Measurements from ENCODE around the gene ARHGAP28. TPM values are rescaled to one million over a fixed set of nuclear protein-coding genes. Genes with fewer than 3 reads are reported as not detected.

ARHGAP28 gene
- polyA plus RNA-seq, 3 donors from 2014 or later = not detected

GRCh38 chr18:6860804-6861448 is 131.4 kb downstream of the ARHGAP28 start:
- H3K4me3 Mint-ChIP-seq = no peak overlapping the region

GRCh38 chr18:6865251-6865650 is 135.7 kb downstream of the ARHGAP28 start:
- no peak overlapping the region for H3K27ac Mint-ChIP-seq
- no peak for DNase-seq
- peaks cover 0 to 2% (median 0%) of the 10 kb centered on the region in 3 donors for H3K27me3 Mint-ChIP-seq (ENCODE audit: low read depth in 3 of 3)
- no peak overlapping the region for H3K4me3 Mint-ChIP-seq
- H3K36me3 Mint-ChIP-seq = no peaks in the 10 kb centered on the region
- no peaks in the 10 kb centered on the region for H3K4me1 Mint-ChIP-seq
- peaks cover 0 to 15% (median 2%) of the 10 kb centered on the region in 6 donors for H3K9me3 Mint-ChIP-seq

More at GRCh38 chr18:6860804-6861448, 131.4 kb downstream of the ARHGAP28 start:
- no peak for DNase-seq
- Mint-ChIP-seq H3K27ac (no peak overlapping the region), H3K36me3 (no peaks in the 10 kb centered on the region), H3K4me1 (no peaks in the 10 kb centered on the region), H3K9me3 (peaks cover 0 to 12% (median under 1%) of the 10 kb centered on the region in 6 donors), H3K27me3 (ENCODE audit: low read depth in 3 of 3) (peaks cover 0 to 2% (median 0%) of the 10 kb centered on the region in 3 donors)

- H3K4me1 Mint-ChIP-seq = no peaks in the 10 kb centered on the region
- H3K36me3 Mint-ChIP-seq = no peaks in the 10 kb centered on the region
- DNase-seq = no peak
- peaks cover 0 to 7% (median under 1%) of the 10 kb centered on the region in 6 donors for H3K9me3 Mint-ChIP-seq
- H3K4me3 Mint-ChIP-seq = no peak overlapping the region
- H3K27me3 Mint-ChIP-seq (ENCODE audit: low read depth in 3 of 3) = peaks cover 0 to under 1% (median 0%) of the 10 kb centered on the region in 3 donors
- no peak overlapping the region for H3K27ac Mint-ChIP-seq
Measured at GRCh38 chr18:6866552-6867085, 137.1 kb downstream of the ARHGAP28 start.

- no peak overlapping the region for H3K4me3 Mint-ChIP-seq
- no peak overlapping the region for H3K27ac Mint-ChIP-seq
- H3K9me3 Mint-ChIP-seq = peaks cover 0 to 7% (median under 1%) of the 10 kb centered on the region in 6 donors
- DNase-seq = no peak
- H3K4me1 Mint-ChIP-seq = no peaks in the 10 kb centered on the region
- no peaks in the 10 kb centered on the region for H3K27me3 Mint-ChIP-seq (ENCODE audit: low read depth in 3 of 3)
- H3K36me3 Mint-ChIP-seq = no peaks in the 10 kb centered on the region
Measured at GRCh38 chr18:6868033-6868432, 138.5 kb downstream of the ARHGAP28 start.

GRCh38 chr18:6871566-6871965 is 142.1 kb downstream of the ARHGAP28 start:
- H3K27ac Mint-ChIP-seq = no peak overlapping the region
- no peaks in the 10 kb centered on the region for H3K27me3 Mint-ChIP-seq (ENCODE audit: low read depth in 3 of 3)
- peaks cover 0 to 3% (median under 1%) of the 10 kb centered on the region in 6 donors for H3K9me3 Mint-ChIP-seq
- DNase-seq = no peak
- no peaks in the 10 kb centered on the region for H3K36me3 Mint-ChIP-seq
- no peaks in the 10 kb centered on the region for H3K4me1 Mint-ChIP-seq
- H3K4me3 Mint-ChIP-seq = no peak overlapping the region

- peaks cover 0 to 3% (median under 1%) of the 10 kb centered on the region in 6 donors for H3K9me3 Mint-ChIP-seq
- H3K27ac Mint-ChIP-seq = no peak overlapping the region
- H3K4me3 Mint-ChIP-seq = no peak overlapping the region
- no peak for DNase-seq
- no peaks in the 10 kb centered on the region for H3K36me3 Mint-ChIP-seq
- no peaks in the 10 kb centered on the region for H3K4me1 Mint-ChIP-seq
- no peaks in the 10 kb centered on the region for H3K27me3 Mint-ChIP-seq (ENCODE audit: low read depth in 3 of 3)
Measured at GRCh38 chr18:6873040-6873751, 143.7 kb downstream of the ARHGAP28 start.

GRCh38 chr18:6874315-6874714 is 144.8 kb downstream of the ARHGAP28 start:
- Mint-ChIP-seq H3K4me1 (no peaks in the 10 kb centered on the region), H3K36me3 (no peaks in the 10 kb centered on the region), H3K27me3 (ENCODE audit: low read depth in 3 of 3) (no peaks in the 10 kb centered on the region), H3K27ac (no peak overlapping the region), H3K9me3 (peaks cover 0 to 3% (median under 1%) of the 10 kb centered on the region in 6 donors), H3K4me3 (no peak overlapping the region)
- DNase-seq = no peak

- Mint-ChIP-seq H3K27me3 (ENCODE audit: low read depth in 3 of 3) (no peaks in the 10 kb centered on the region), H3K36me3 (no peaks in the 10 kb centered on the region)
Measured at GRCh38 chr18:6875749-6876148, 146.2 kb downstream of the ARHGAP28 start.

GRCh38 chr18:6876641-6877041 is 147.1 kb downstream of the ARHGAP28 start:
- DNase-seq = no peak
- Mint-ChIP-seq H3K36me3 (no peaks in the 10 kb centered on the region), H3K27me3 (ENCODE audit: low read depth in 3 of 3) (no peaks in the 10 kb centered on the region), H3K4me3 (no peak overlapping the region), H3K4me1 (no peaks in the 10 kb centered on the region), H3K9me3 (peaks cover 0 to 3% (median 0%) of the 10 kb centered on the region in 6 donors), H3K27ac (no peak overlapping the region)

More at GRCh38 chr18:6875749-6876148, 146.2 kb downstream of the ARHGAP28 start:
- Mint-ChIP-seq H3K4me1 (no peaks in the 10 kb centered on the region), H3K9me3 (peaks cover 0 to 3% (median 0%) of the 10 kb centered on the region in 6 donors), H3K4me3 (no peak overlapping the region), H3K27ac (no peak overlapping the region)
- no peak for DNase-seq

- peaks cover 0 to 3% (median 0%) of the 10 kb centered on the region in 6 donors for H3K9me3 Mint-ChIP-seq
- H3K36me3 Mint-ChIP-seq = no peaks in the 10 kb centered on the region
- no peak overlapping the region for H3K4me3 Mint-ChIP-seq
- no peak for DNase-seq
- no peaks in the 10 kb centered on the region for H3K4me1 Mint-ChIP-seq
- no peak overlapping the region for H3K27ac Mint-ChIP-seq
- no peaks in the 10 kb centered on the region for H3K27me3 Mint-ChIP-seq (ENCODE audit: low read depth in 3 of 3)
Measured at GRCh38 chr18:6877288-6877687, 147.8 kb downstream of the ARHGAP28 start.

- Mint-ChIP-seq H3K36me3 (no peaks in the 10 kb centered on the region), H3K27ac (no peak overlapping the region), H3K4me3 (no peak overlapping the region)
Measured at GRCh38 chr18:6878556-6879297, 149.2 kb downstream of the ARHGAP28 start.

GRCh38 chr18:6879508-6880195 is 150.1 kb downstream of the ARHGAP28 start:
- H3K36me3 Mint-ChIP-seq = no peaks in the 10 kb centered on the region
- H3K27me3 Mint-ChIP-seq (ENCODE audit: low read depth in 3 of 3) = peaks cover 0 to 3% (median 0%) of the 10 kb centered on the region in 3 donors
- no peak for DNase-seq
- peaks cover 0 to 3% (median 0%) of the 10 kb centered on the region in 6 donors for H3K9me3 Mint-ChIP-seq
- no peak overlapping the region for H3K27ac Mint-ChIP-seq
- H3K4me1 Mint-ChIP-seq = no peaks in the 10 kb centered on the region
- H3K4me3 Mint-ChIP-seq = no peak overlapping the region

More at GRCh38 chr18:6878556-6879297, 149.2 kb downstream of the ARHGAP28 start:
- no peaks in the 10 kb centered on the region for H3K27me3 Mint-ChIP-seq (ENCODE audit: low read depth in 3 of 3)
- DNase-seq = no peak
- H3K9me3 Mint-ChIP-seq = peaks cover 0 to 3% (median 0%) of the 10 kb centered on the region in 6 donors
- H3K4me1 Mint-ChIP-seq = no peaks in the 10 kb centered on the region

Measured in immature natural killer cell (primary cell).